CD4-positive, alpha-beta memory T cell (primary cell): ENCODE results near the gene NEMP2. TPM values are rescaled to one million over a fixed set of nuclear protein-coding genes. Genes with fewer than 3 reads are reported as not detected.

Experiments used
- CTCF ChIA-PET: fragments of 350-600 bp; sonication (Branson Sonifier 250); formaldehyde crosslinking; loops from one replicate; lab custom pipeline; 2021; ENCODE audit warnings: inconsistent platforms; ENCODE audit not compliant: partially characterized antibody; lab: Charles Lee
- POLR2A ChIA-PET: fragments of 350-600 bp; sonication (Branson Sonifier 250); formaldehyde crosslinking; loops from one replicate; lab custom pipeline; 2021; ENCODE audit not compliant: partially characterized antibody; lab: Charles Lee
- DNase-seq, 5 donors: peaks; one replicate each; pipeline versions ENCODE4 v3.0.0 to v3.0.0-alpha.2; 2020 to 2022; ENCODE audit warnings: mixed read lengths in 1 of 5
- H3K27ac ChIP-seq: one replicate; pipeline ENCODE4 v1.7.0; 2013; ENCODE audit warnings: low read depth, low read length
- H3K27me3 ChIP-seq: 2 replicates; pipeline ENCODE4 v1.7.0; 2013; ENCODE audit warnings: mild to moderate bottlenecking, low read length, moderate library complexity; ENCODE audit not compliant: insufficient read depth
- H3K36me3 ChIP-seq: 2 replicates; pipeline ENCODE4 v1.7.0; 2013; ENCODE audit warnings: mild to moderate bottlenecking, low read length, moderate library complexity; ENCODE audit not compliant: insufficient read depth
- H3K4me1 ChIP-seq: 2 replicates; pipeline ENCODE4 v1.7.0; 2013; ENCODE audit warnings: mild to moderate bottlenecking, low read length, moderate library complexity; ENCODE audit not compliant: insufficient read depth
- H3K4me3 ChIP-seq, 2 donors: one replicate each; pipeline ENCODE4 v1.7.0; 2013; ENCODE audit warnings: low read length in 2 of 2, mild to moderate bottlenecking in 1 of 2
- H3K9me3 ChIP-seq, 2 donors: one replicate each; pipeline ENCODE4 v1.7.0; 2013; ENCODE audit warnings: low read length in 2 of 2, control low read depth in 1 of 2; ENCODE audit not compliant: control insufficient read depth in 1 of 2
- H3K27ac Mint-ChIP-seq, 7 donors: one replicate each; pipeline ENCODE4 v1.8.0; 2020 to 2021; ENCODE audit warnings: mixed read lengths in 7 of 7, mild to moderate bottlenecking in 6 of 7, inconsistent platforms in 3 of 7, moderate library complexity in 3 of 7
- H3K27me3 Mint-ChIP-seq, 2 donors: one replicate each; pipeline ENCODE4 v1.8.0; 2020 to 2021; ENCODE audit warnings: mixed read lengths in 2 of 2
- H3K36me3 Mint-ChIP-seq, 2 donors: one replicate each; pipeline ENCODE4 v1.8.0; 2020 to 2021; ENCODE audit warnings: mixed read lengths in 2 of 2, inconsistent platforms in 1 of 2, mild to moderate bottlenecking in 1 of 2
- H3K4me1 Mint-ChIP-seq, 4 donors: one replicate each; pipeline ENCODE4 v1.8.0; 2020 to 2021; ENCODE audit warnings: mixed read lengths in 4 of 4, mild to moderate bottlenecking in 1 of 4
- H3K4me3 Mint-ChIP-seq, 8 donors: one replicate each; pipeline ENCODE4 v1.8.0; 2020 to 2021; ENCODE audit warnings: mixed read lengths in 8 of 8, mild to moderate bottlenecking in 7 of 8, moderate library complexity in 6 of 8, inconsistent platforms in 3 of 8
- H3K9me3 Mint-ChIP-seq, 8 donors: one replicate each; pipeline ENCODE4 v1.8.0; 2020 to 2021; ENCODE audit warnings: mixed read lengths in 8 of 8, mild to moderate bottlenecking in 5 of 8, inconsistent platforms in 3 of 8, moderate library complexity in 1 of 8
- intact Hi-C: fragments of 100-400 bp; cut with micrococcal nuclease; formaldehyde crosslinking; loops from one replicate; pipeline ENCODE4 v1.15.1; 2023
- polyA plus RNA-seq, 2 donors: library from polyadenylated mRNA; unstranded; fragments of 300-500 nt; fragmentation: Illumina TruSeq; gene quantifications; one replicate each; pipeline ENCODE4 v1.2.3, GENCODE V29; 2021
- total RNA-seq, 2 experiments: library from RNA; stranded (reverse); gene quantifications; one replicate each; pipeline ENCODE4 v1.2.3, GENCODE V29; 2021

Gene NEMP2
- total and polyA plus RNA-seq, 4 experiments from 2014 or later: 10.9 to 21.2 (median 16.3) TPM

DNA sequence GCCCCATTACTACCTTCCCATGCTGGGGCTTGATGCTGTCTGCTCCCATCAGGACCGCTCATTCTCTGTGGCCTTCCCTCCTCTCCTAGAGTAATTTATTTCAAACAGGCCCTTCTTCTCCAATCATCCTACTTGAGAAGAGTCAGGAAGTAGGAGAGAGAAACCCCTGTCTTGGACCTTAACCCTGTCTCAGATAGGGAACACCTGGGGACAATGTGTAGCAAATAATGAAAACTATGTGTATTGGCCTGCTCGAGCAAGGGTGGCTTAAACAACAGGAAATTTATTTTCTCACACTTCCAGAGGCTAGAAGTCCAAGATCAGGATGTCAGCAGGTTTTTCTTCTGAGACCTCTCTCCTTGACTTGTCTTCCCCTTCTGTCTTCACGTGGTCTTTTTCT lies 26.6 kb upstream of the NEMP2 start:
- Mint-ChIP-seq H3K4me3 (no peak overlapping the region), H3K9me3 (peaks cover 0 to 12% (median 4%) of the 10 kb centered on the region in 8 donors), H3K27ac (peak overlapping the region in 1 of 7 donors; percentile 36), H3K36me3 (peaks cover 0 to 4% of the 10 kb centered on the region in 2 donors), H3K27me3 (no peaks in the 10 kb centered on the region), H3K4me1 (peaks cover 4 to 13% (median 11%) of the 10 kb centered on the region in 4 donors)
- Histone ChIP-seq H3K27ac (no peak overlapping the region), H3K9me3 (no peaks in the 10 kb centered on the region), H3K27me3 (no peaks in the 10 kb centered on the region), H3K36me3 (no peaks in the 10 kb centered on the region), H3K4me3 (no peak overlapping the region), H3K4me1 (no peaks in the 10 kb centered on the region)
- no peak for DNase-seq
- ChIA-PET POLR2A (no interaction called here), CTCF (interaction anchor here (1.1 to 1.8 kb wide), 2 partner anchors 9 to 119 kb away, joined by 4 to 6 read pairs; no protein-coding TSS in a partner anchor)
- intact Hi-C loops: no loop called here

DNA sequence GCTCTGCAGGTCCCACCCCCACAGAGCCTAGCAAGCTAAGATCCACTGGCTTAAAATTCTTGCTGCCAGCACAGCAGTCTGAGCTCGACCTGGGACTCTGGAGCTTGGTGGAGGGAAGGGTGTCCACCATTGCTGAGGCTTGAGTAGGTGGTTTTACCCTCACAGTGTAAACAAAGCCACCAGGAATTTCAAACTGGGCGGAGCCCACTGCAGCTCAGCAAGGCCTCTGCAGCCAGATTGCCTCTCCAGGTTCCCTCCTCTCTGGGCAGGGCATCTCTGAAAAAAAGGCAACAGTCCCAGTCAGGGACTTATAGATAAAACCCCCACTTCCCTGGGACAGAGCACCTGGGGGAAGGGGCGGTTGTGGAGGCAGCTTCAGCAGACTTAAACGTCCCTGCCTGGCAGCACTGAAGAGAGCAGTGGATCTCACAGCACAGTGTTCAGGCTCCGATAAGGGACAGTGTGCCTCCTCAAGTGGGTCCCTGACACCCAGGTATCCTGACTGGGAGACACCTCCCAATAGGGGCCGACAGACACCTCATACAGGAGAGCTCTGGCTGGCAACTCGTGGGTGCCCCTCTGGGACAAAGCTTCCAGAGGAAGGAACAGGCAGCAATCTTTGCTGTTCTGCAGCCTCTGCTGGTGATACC lies 20.0 kb upstream of the NEMP2 start:
- Mint-ChIP-seq H3K36me3 (peaks cover 0 to 6% of the 10 kb centered on the region in 2 donors), H3K27ac (no peak overlapping the region), H3K27me3 (no peaks in the 10 kb centered on the region), H3K4me3 (no peak overlapping the region), H3K9me3 (peaks cover 0 to 5% (median 2%) of the 10 kb centered on the region in 8 donors), H3K4me1 (peaks cover 1 to 7% (median 6%) of the 10 kb centered on the region in 4 donors)
- ChIA-PET POLR2A (no interaction called here), CTCF (interaction anchor here (2.1 kb wide), 1 partner anchor 17 kb away, joined by 5 read pairs; no protein-coding TSS in a partner anchor)
- intact Hi-C loops: no loop called here
- H3K9me3 ChIP-seq: no peaks in the 10 kb centered on the region
- no peak overlapping the region for H3K27ac ChIP-seq
- no peaks in the 10 kb centered on the region for H3K27me3 ChIP-seq
- no peak overlapping the region for H3K4me3 ChIP-seq
- no peaks in the 10 kb centered on the region for H3K4me1 ChIP-seq
- no peaks in the 10 kb centered on the region for H3K36me3 ChIP-seq
- DNase-seq: no peak

GRCh38 chr2:190553254-190553653 lies 18.7 kb upstream of the NEMP2 start:
- intact Hi-C loops: no loop called here
- Histone ChIP-seq H3K4me1 (no peaks in the 10 kb centered on the region), H3K27ac (no peak overlapping the region), H3K36me3 (no peaks in the 10 kb centered on the region), H3K4me3 (no peak overlapping the region), H3K9me3 (no peaks in the 10 kb centered on the region), H3K27me3 (no peaks in the 10 kb centered on the region)
- H3K4me3 Mint-ChIP-seq: no peak overlapping the region
- peaks cover 1 to 7% (median 6%) of the 10 kb centered on the region in 4 donors for H3K4me1 Mint-ChIP-seq
- DNase-seq: no peak
- H3K36me3 Mint-ChIP-seq: peaks cover 0 to 6% of the 10 kb centered on the region in 2 donors
- POLR2A ChIA-PET: no interaction called here
- peaks cover 0 to 5% (median 2%) of the 10 kb centered on the region in 8 donors for H3K9me3 Mint-ChIP-seq
- CTCF ChIA-PET: interaction anchor here (2.1 to 2.6 kb wide), 2 partner anchors 9 to 19 kb away, joined by 5 to 6 read pairs; no protein-coding TSS in a partner anchor
- H3K27ac Mint-ChIP-seq: no peak overlapping the region
- no peaks in the 10 kb centered on the region for H3K27me3 Mint-ChIP-seq

GRCh38 chr2:190551928-190552327 lies 17.4 kb upstream of the NEMP2 start:
- H3K27me3 ChIP-seq: no peaks in the 10 kb centered on the region
- Mint-ChIP-seq H3K27me3 (no peaks in the 10 kb centered on the region), H3K27ac (peak overlapping the region in 2 of 7 donors; percentile 43 to 82), H3K4me1 (peaks cover 1 to 7% (median 6%) of the 10 kb centered on the region in 4 donors), H3K9me3 (peaks cover 0 to 5% (median under 1%) of the 10 kb centered on the region in 8 donors), H3K36me3 (peaks cover 0 to 6% of the 10 kb centered on the region in 2 donors), H3K4me3 (peak overlapping the region in 2 of 8 donors; percentile 42 to 43)
- CTCF ChIA-PET: interaction anchor here (0.5 to 2.6 kb wide), 4 partner anchors 10 to 179 kb away, joined by 3 to 6 read pairs (median 3); no protein-coding TSS in a partner anchor
- no peaks in the 10 kb centered on the region for H3K4me1 ChIP-seq
- H3K36me3 ChIP-seq: no peaks in the 10 kb centered on the region
- no peak overlapping the region for H3K4me3 ChIP-seq
- POLR2A ChIA-PET: interaction anchor here (0.7 to 1.2 kb wide), 2 partner anchors 18 to 96 kb away, joined by 3 to 4 read pairs; partner anchors contain the start of gene NEMP2
- no peaks in the 10 kb centered on the region for H3K9me3 ChIP-seq
- intact Hi-C loops: no loop called here
- DNase-seq: peak in 1 of 5 donors; percentile 17
- H3K27ac ChIP-seq: no peak overlapping the region

DNA sequence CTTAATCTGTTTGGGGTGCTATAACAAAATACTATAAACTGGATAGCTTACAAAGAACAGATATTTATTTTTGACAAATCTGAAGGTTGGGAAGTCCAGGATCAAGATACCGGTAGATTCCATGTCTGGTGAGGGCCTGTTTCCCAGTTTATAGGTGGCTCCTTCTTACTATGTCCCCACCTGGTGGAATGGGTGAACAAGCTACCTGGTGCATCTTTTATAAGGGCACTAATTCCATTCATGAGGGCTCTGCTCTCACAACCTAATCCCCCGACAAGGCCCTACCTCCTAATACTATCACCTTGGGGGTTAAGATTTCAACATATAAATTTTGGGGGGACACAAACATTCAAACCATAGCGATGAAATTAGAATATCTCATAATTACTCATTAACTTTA lies 15.6 kb upstream of the NEMP2 start:
- Histone ChIP-seq H3K4me3 (no peak overlapping the region), H3K36me3 (no peaks in the 10 kb centered on the region), H3K27ac (no peak overlapping the region), H3K27me3 (no peaks in the 10 kb centered on the region), H3K9me3 (no peaks in the 10 kb centered on the region), H3K4me1 (no peaks in the 10 kb centered on the region)
- ChIA-PET CTCF (no interaction called here), POLR2A (interaction anchor here (0.7 to 2.1 kb wide), 4 partner anchors 13 to 141 kb away, joined by 3 to 7 read pairs (median 3); partner anchors contain the start of gene NEMP2)
- Mint-ChIP-seq H3K4me1 (peaks cover 1 to 7% (median 6%) of the 10 kb centered on the region in 4 donors), H3K27ac (no peak overlapping the region), H3K36me3 (peaks cover 0 to 2% of the 10 kb centered on the region in 2 donors), H3K27me3 (no peaks in the 10 kb centered on the region), H3K4me3 (no peak overlapping the region), H3K9me3 (peaks cover 0 to 1% (median 0%) of the 10 kb centered on the region in 8 donors)
- DNase-seq: no peak
- intact Hi-C loops: loop anchor here (1.0 kb wide), 1 partner anchor 167 kb away; no protein-coding TSS in a partner anchor

- Histone ChIP-seq H3K27ac (no peak overlapping the region), H3K4me3 (no peak overlapping the region), H3K36me3 (no peaks in the 10 kb centered on the region), H3K27me3 (no peaks in the 10 kb centered on the region), H3K4me1 (no peaks in the 10 kb centered on the region), H3K9me3 (no peaks in the 10 kb centered on the region)
- Mint-ChIP-seq H3K36me3 (peaks cover under 1 to 4% of the 10 kb centered on the region in 2 donors), H3K27me3 (no peaks in the 10 kb centered on the region), H3K27ac (peak overlapping the region in 1 of 7 donors; percentile 47), H3K4me3 (no peak overlapping the region), H3K9me3 (peaks cover 0 to 6% (median 2%) of the 10 kb centered on the region in 8 donors), H3K4me1 (peaks cover 1 to 7% (median 6%) of the 10 kb centered on the region in 4 donors)
- ChIA-PET CTCF (no interaction called here), POLR2A (no interaction called here)
- DNase-seq: no peak
- intact Hi-C loops: no loop called here
Observed at GRCh38 chr2:190547886-190548285, 13.4 kb upstream of the NEMP2 start.

DNA sequence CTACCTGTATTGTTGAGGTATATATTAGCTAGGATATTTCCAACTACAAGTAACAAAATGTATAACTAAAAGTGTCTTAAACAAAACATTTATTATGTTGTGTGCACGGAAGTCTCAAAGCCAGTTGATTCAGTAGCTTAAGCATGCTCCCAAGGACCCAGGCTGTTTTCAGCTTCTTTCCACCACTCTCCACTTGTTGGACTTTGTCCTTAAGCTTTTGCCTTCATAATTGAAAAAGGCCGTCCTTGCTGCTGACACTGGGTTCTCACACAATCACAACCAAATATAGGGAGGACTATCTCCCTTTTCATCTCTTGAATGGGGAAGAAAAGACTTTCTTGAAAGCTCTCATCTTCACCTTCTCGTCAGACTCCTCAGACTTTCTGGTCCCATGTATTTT lies 12.2 kb upstream of the NEMP2 start:
- intact Hi-C loops: no loop called here
- CTCF ChIA-PET: no interaction called here
- peaks cover under 1 to 2% (median 1%) of the 10 kb centered on the region in 4 donors for H3K4me1 Mint-ChIP-seq
- no peaks in the 10 kb centered on the region for H3K9me3 ChIP-seq
- no peak overlapping the region for H3K27ac Mint-ChIP-seq
- no peak overlapping the region for H3K4me3 ChIP-seq
- no peaks in the 10 kb centered on the region for H3K27me3 ChIP-seq
- POLR2A ChIA-PET: interaction anchor here (0.7 to 1.3 kb wide), 2 partner anchors 14 to 16 kb away, joined by 3 to 5 read pairs; no protein-coding TSS in a partner anchor
- no peaks in the 10 kb centered on the region for H3K36me3 ChIP-seq
- no peak for DNase-seq
- no peaks in the 10 kb centered on the region for H3K4me1 ChIP-seq
- H3K9me3 Mint-ChIP-seq: peaks cover 0 to 18% (median 12%) of the 10 kb centered on the region in 8 donors
- peaks cover 8 to 11% of the 10 kb centered on the region in 2 donors for H3K36me3 Mint-ChIP-seq
- H3K27ac ChIP-seq: no peak overlapping the region
- H3K27me3 Mint-ChIP-seq: no peaks in the 10 kb centered on the region
- H3K4me3 Mint-ChIP-seq: no peak overlapping the region
